Fibroblast of pulmonary artery (primary cell): Measurements from ENCODE around the gene PDE4D.

ENCODE experiments used
- DNase-seq: peaks from one replicate; pipeline ENCODE4 v3.0.0-alpha.2; 2010; ENCODE audit warnings: low read depth
- H3K4me3 ChIP-seq: replicated peaks from 2 replicates; pipeline ENCODE4 v1.5.1; 2011; ENCODE audit warnings: low read depth, mild to moderate bottlenecking, control low read depth, low read length, moderate library complexity
- CTCF ChIP-seq: IDR thresholded peaks from 2 replicates; pipeline ENCODE4 v1.5.1; 2011; ENCODE audit warnings: mild to moderate bottlenecking, control low read depth, low read length, inconsistent platforms; ENCODE audit errors: missing control alignments

The PDE4D gene

DNA sequence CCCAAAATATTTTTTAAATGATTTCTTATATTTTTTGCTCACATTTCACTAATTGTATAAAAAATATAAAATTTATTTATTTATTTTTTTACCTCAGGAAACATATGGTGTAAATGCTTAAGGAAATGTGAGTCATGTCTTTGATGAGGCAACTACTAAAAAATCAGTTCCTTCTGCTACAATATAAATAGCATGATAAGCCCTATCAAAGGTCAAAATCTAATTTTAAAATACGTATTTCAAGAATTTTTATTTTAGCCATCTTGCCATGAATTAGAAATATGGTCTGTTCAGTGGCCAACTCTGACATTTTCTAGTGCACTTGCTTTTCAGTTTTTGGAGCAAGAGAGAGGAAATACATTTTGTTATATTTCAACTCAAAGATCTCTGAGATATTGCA lies 50.5 kb downstream of the PDE4D start:
- H3K4me3 ChIP-seq = no peak overlapping the region
- no peak for TF ChIP-seq CTCF
- no peak for DNase-seq

GRCh38 chr5:59840200-59840601 lies 53.3 kb downstream of the PDE4D start:
- H3K4me3 ChIP-seq = no peak overlapping the region
- no peak for TF ChIP-seq CTCF
- peak; percentile 35 for DNase-seq

DNA sequence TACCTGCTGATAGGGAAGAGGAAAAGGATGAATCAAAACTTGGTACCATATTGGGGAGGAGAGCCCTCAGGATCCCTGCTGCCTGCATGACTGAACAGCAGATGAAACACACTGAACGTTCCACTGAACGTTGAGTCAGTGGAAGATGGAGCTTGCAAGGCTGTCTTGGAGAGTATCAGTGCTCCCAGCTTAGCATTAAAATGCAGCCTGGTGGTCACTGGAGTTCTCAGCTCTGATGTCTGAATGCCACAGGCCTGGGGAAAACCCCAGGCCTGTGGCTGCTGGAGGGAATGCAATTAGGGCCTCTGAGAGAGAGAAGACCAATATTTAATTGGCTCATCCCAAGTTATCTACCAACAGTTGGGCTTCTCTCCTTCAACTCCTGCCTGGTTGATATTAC lies 54.5 kb downstream of the PDE4D start:
- no peak for TF ChIP-seq CTCF
- H3K4me3 ChIP-seq = no peak overlapping the region
- DNase-seq = no peak

DNA sequence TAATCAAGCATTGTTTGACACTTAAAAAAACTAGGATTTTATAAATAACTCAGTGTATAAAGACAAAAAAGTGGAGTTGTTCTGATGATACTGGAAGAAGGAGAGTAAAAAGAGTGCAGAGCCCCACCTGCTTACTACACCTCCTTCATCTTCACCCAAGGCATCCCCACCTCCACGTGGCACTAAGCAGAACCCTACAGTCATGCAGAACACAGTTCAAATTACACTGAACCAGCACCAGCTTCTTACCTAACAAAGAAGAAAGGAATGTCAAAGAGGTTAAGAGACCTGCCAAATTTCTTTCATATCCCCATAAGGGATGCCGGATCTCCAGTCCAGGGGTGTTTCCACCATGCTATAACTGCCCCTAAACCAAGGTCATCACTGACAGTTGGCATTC lies 55.5 kb downstream of the PDE4D start:
- TF ChIP-seq CTCF = no peak
- no peak for DNase-seq
- H3K4me3 ChIP-seq = no peak overlapping the region

DNA sequence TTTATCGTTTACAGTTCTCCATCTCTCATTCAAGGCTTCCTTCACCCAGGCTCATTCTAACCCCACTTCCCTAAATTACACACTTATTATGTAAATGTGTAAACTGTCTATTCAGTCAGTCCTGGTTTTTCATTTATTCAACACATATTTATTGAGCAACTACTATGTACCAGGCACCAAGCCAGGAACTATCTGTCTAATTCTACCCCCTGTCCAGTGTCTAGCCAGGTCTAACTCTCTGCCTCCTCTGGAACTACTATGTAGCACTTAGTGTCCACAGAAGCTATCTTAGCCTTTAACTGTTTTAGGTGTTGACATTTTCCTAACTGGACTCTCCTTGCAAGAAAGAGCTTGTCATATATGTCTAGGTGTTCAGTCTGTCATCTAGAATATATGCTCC lies 56.5 kb downstream of the PDE4D start:
- no peak overlapping the region for H3K4me3 ChIP-seq
- TF ChIP-seq CTCF = no peak
- peak; percentile 24 for DNase-seq

- no peak for TF ChIP-seq CTCF
- H3K4me3 ChIP-seq = no peak overlapping the region
- no peak for DNase-seq
Observed at GRCh38 chr5:59835800-59836199, 57.7 kb downstream of the PDE4D start.

DNA sequence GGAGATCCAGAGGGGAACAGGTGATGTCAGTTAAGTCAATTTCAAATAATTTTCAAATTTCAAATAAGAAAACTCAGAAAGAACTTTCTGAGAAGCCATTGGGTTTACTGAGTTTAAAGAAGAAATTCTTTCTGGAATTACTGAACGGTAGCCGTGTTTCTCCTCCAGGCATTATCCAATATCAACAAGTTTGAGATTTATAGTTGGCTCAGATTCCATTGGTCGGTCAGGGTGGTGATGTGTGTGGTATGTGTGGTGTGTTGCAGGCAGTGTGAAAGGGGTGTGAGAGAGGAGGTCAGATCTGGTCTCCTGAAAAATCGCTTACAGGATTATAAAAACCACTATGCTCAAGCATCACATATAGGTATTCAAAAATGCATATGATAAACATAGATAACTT lies 60.1 kb downstream of the PDE4D start:
- DNase-seq = no peak
- H3K4me3 ChIP-seq = no peak overlapping the region
- no peak for TF ChIP-seq CTCF
